Keratinocyte (primary cell): ENCODE measurements around the gene LPAR3. TPM values are rescaled to one million over a fixed set of nuclear protein-coding genes. Genes with fewer than 3 reads are reported as not detected.
A peak's percentile ranks its signal among the peaks of the same experiment; 100 is the strongest.

Experiments
- DNase-seq: peaks from one replicate; pipeline ENCODE4 v3.0.0-alpha.2; 2011; ENCODE audit warnings: low read depth, missing footprints, low spot score
- FAIRE-seq: peaks from 2 replicates; lab custom pipeline; 2011; peaks lifted over from hg19 to GRCh38; lab: Jason Lieb, UNC
- H2AFZ ChIP-seq: 2 replicates; pipeline ENCODE4 v1.6.0; 2012; ENCODE audit warnings: low read length, control low read depth, inconsistent platforms; ENCODE audit not compliant: control insufficient read depth
- H3K27ac ChIP-seq: 2 replicates; pipeline ENCODE4 v1.5.1; 2011; ENCODE audit warnings: low read length; ENCODE audit not compliant: control insufficient read depth, insufficient read depth
- H3K27me3 ChIP-seq: 3 replicates; pipeline ENCODE4 v1.6.0; 2011; ENCODE audit warnings: low read length; ENCODE audit not compliant: control insufficient read depth, insufficient read depth; ENCODE audit errors: extremely low read depth
- H3K36me3 ChIP-seq, 2 experiments: 2 replicates in 1 of 2; 3 replicates in 1 of 2; pipeline ENCODE4 v1.5.1; 2011; ENCODE audit warnings: low read length in 2 of 2, mild to moderate bottlenecking in 1 of 2; ENCODE audit not compliant: control insufficient read depth in 2 of 2, insufficient read depth in 2 of 2; ENCODE audit errors: extremely low read depth in 1 of 2
- H3K4me1 ChIP-seq: 3 replicates; pipeline ENCODE4 v1.5.1; 2011; ENCODE audit warnings: low read length; ENCODE audit not compliant: control insufficient read depth, insufficient read depth; ENCODE audit errors: extremely low read depth
- H3K4me2 ChIP-seq: 3 replicates; pipeline ENCODE4 v1.6.0; 2011; ENCODE audit warnings: low read depth, low read length; ENCODE audit not compliant: control insufficient read depth, insufficient read depth; ENCODE audit errors: extremely low read depth
- H3K4me3 ChIP-seq, 3 experiments: fragments of 200-600 bp in 1 of 3; sonication (generic) in 1 of 3; 2 replicates in 2 of 3; 3 replicates in 1 of 3; pipeline ENCODE4 v1.5.1; 2011 to 2016; ENCODE audit warnings: low read length in 3 of 3, mild to moderate bottlenecking in 3 of 3, control low read depth in 2 of 3, inconsistent platforms in 1 of 3, low read depth in 1 of 3, mixed read lengths in 1 of 3, mixed run types in 1 of 3, moderate library complexity in 1 of 3; ENCODE audit not compliant: control insufficient read depth in 2 of 3, insufficient read depth in 2 of 3; ENCODE audit errors: extremely low read depth in 1 of 3
- H3K79me2 ChIP-seq: 2 replicates; pipeline ENCODE4 v1.6.0; 2012; ENCODE audit warnings: low read length; ENCODE audit not compliant: control insufficient read depth, insufficient read depth
- H3K9ac ChIP-seq: 3 replicates; pipeline ENCODE4 v1.6.0; 2011; ENCODE audit warnings: low read length; ENCODE audit not compliant: control insufficient read depth, insufficient read depth; ENCODE audit errors: extremely low read depth
- H3K9me1 ChIP-seq: 3 replicates; pipeline ENCODE4 v1.6.0; 2011; ENCODE audit warnings: low read length; ENCODE audit not compliant: control insufficient read depth, insufficient read depth; ENCODE audit errors: extremely low read depth
- H3K9me3 ChIP-seq: 2 replicates; pipeline ENCODE4 v1.5.1; 2012; ENCODE audit warnings: low read depth, low read length; ENCODE audit not compliant: control insufficient read depth
- H4K20me1 ChIP-seq: 3 replicates; pipeline ENCODE4 v1.6.0; 2011; ENCODE audit warnings: low read length; ENCODE audit not compliant: control insufficient read depth, insufficient read depth; ENCODE audit errors: extremely low read depth
- EZH2 ChIP-seq: IDR thresholded peaks from one replicate; pipeline ENCODE4 v1.6.1; 2012; ENCODE audit warnings: inconsistent platforms, mild to moderate bottlenecking, low read length, moderate library complexity
- dilution Hi-C: fragments of 300-500 bp; cut with MboI; formaldehyde crosslinking; loops from one replicate; pipeline ENCODE4 v1.7.0; 2020; ENCODE audit warnings: low sequenced_read_pairs; ENCODE audit not compliant: extremely low pct_ligation_motif_present
- polyA plus RNA-seq, 5 experiments: library from polyadenylated mRNA; depleted of rRNA in 3 of 5; stranded (reverse) in 3 of 5; stranded (forward) in 1 of 5; unstranded in 1 of 5; fragments of >200 nt; gene quantifications; 1 replicate in 1 of 5; 2 replicates in 3 of 5; 3 replicates in 1 of 5; pipeline versions ENCODE4 v1.2.1 to v1.2.3, GENCODE V29; 2011 to 2012; ENCODE audit warnings: missing spikeins in 2 of 5, low read depth in 1 of 5, low replicate concordance in 1 of 5
- TF ChIP-seq, protein P1 (sequence below), 3 experiments: IDR thresholded peaks in 1 of 3; conservative IDR thresholded peaks in 1 of 3; optimal IDR thresholded peaks in 1 of 3; 2 replicates in 2 of 3; 3 replicates in 1 of 3; pipeline versions ENCODE3 to v1.5.1; 2011; ENCODE audit warnings: low read length in 3 of 3, mild to moderate bottlenecking in 3 of 3, moderate library complexity in 2 of 3, control low read depth in 1 of 3, inconsistent platforms in 1 of 3; ENCODE audit not compliant: insufficient read depth in 2 of 3; ENCODE audit errors: extremely low read depth in 1 of 3

LPAR3 gene
- polyA plus RNA-seq, 1 donor (not counting 4 experiments of a cell fraction or from before 2014, with no cell fraction given), result 42.1 TPM

- Histone ChIP-seq H3K4me3 (no peak overlapping the region), H3K4me1 (peaks cover 38% of the 10 kb centered on the region), H4K20me1 (no peaks in the 10 kb centered on the region), H3K9me3 (peaks cover 3% of the 10 kb centered on the region), H3K79me2 (peaks cover 16% of the 10 kb centered on the region), H3K9ac (no peak overlapping the region), H3K27ac (peak overlapping the region; percentile 77), H3K27me3 (no peaks in the 10 kb centered on the region), H2AFZ (no peak overlapping the region), H3K4me2 (peak overlapping the region; percentile 28), H3K9me1 (no peaks in the 10 kb centered on the region), H3K36me3 (peaks cover 0 to 10% of the 10 kb centered on the region in 2 experiments)
- DNase-seq (no peak), FAIRE-seq (peak; percentile 60)
- dilution Hi-C loops, result no loop called here
- TF ChIP-seq, protein P1, sequence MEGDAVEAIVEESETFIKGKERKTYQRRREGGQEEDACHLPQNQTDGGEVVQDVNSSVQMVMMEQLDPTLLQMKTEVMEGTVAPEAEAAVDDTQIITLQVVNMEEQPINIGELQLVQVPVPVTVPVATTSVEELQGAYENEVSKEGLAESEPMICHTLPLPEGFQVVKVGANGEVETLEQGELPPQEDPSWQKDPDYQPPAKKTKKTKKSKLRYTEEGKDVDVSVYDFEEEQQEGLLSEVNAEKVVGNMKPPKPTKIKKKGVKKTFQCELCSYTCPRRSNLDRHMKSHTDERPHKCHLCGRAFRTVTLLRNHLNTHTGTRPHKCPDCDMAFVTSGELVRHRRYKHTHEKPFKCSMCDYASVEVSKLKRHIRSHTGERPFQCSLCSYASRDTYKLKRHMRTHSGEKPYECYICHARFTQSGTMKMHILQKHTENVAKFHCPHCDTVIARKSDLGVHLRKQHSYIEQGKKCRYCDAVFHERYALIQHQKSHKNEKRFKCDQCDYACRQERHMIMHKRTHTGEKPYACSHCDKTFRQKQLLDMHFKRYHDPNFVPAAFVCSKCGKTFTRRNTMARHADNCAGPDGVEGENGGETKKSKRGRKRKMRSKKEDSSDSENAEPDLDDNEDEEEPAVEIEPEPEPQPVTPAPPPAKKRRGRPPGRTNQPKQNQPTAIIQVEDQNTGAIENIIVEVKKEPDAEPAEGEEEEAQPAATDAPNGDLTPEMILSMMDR (optimal IDR thresholded peaks at IDR 0.05 in 1 of 3, IDR thresholded peaks at IDR 0.05 in 1 of 3, conservative IDR thresholded peaks at IDR 0.05 in 1 of 3; ENCODE audit: extremely low read depth in 1 of 3, insufficient read depth in 2 of 3, low read length in 3 of 3), result no peak
- TF ChIP-seq EZH2, result no peak
Measured at GRCh38 chr1:84855168-84855567, 37.8 kb downstream of the LPAR3 start.

GRCh38 chr1:84853741-84854721 lies 39.0 kb downstream of the LPAR3 start:
- TF ChIP-seq EZH2, result no peak
- TF ChIP-seq, protein P1 (optimal IDR thresholded peaks at IDR 0.05 in 1 of 3, IDR thresholded peaks at IDR 0.05 in 1 of 3, conservative IDR thresholded peaks at IDR 0.05 in 1 of 3; ENCODE audit: extremely low read depth in 1 of 3, insufficient read depth in 2 of 3, low read length in 3 of 3), result no peak
- Histone ChIP-seq H3K27me3 (no peaks in the 10 kb centered on the region), H3K9me3 (peaks cover 3% of the 10 kb centered on the region), H4K20me1 (no peaks in the 10 kb centered on the region), H3K4me3 (no peak overlapping the region), H3K4me2 (peak overlapping the region; percentile 54), H2AFZ (no peak overlapping the region), H3K36me3 (peaks cover 0 to 10% of the 10 kb centered on the region in 2 experiments), H3K27ac (peak overlapping the region; percentile 77), H3K4me1 (peaks cover 35% of the 10 kb centered on the region), H3K79me2 (peaks cover 18% of the 10 kb centered on the region), H3K9ac (peak overlapping the region; percentile 10), H3K9me1 (no peaks in the 10 kb centered on the region)
- FAIRE-seq (peak; percentile 98), DNase-seq (peak; percentile 76)
- dilution Hi-C loops, result no loop called here
